HTERT RPE-1 (cell line): ENCODE measurements around the gene PRRT4.

Source experiments
- in situ Hi-C: fragments of 300-500 bp; cut with MboI; formaldehyde crosslinking; loops from 4 replicates; pipeline ENCODE4 v1.14.3; 2020; ENCODE audit warnings: low sequenced_read_pairs

The PRRT4 gene

DNA sequence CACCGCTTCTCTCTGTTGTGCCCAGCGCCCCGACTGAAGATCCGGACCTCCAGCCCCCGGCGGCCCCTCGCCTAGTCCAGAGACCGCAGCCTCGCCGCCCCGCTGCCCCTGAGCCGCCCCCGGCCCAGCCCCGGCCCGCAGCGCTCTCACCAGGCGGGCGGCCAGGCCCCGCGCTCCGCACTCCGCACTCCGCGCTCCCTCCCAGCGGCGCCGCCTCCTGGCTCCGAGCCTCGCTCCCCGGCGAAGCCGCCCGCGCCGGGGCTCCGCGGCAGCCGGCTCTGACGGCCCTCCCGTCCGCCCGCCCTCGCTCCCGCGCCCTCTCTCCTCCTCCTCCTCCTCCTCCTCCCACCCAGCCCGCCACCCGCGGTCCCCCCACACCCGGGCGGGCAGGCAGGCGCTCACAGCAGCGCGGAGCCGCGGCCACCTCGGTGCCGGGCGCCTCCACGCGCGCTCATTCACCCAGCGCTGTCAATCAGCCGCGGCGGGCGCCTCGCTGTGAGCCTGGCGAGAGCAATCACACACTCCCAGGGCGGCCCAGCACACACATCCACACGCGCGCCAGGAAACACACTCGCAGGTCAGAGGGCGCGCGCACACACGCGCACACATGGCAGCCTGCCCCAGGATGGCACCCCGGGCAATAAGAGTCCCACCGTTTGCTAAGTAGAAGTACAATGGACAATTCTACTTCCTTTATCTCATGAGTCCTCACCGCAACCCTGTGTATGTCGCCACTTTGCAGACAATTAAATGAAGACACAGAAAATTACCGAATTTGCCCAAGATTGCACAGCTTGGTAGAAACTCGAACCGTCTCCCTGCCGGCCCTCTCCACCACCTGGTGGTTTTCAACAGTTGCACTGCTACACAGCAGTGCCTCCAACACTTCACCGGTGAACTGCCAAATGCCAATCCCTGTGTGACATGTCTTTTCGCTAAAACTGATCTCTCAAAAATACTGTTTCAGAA lies at the start of gene PRRT4:
PRRT4 (minus strand) TSS at position 280 of the 969 bp plus-strand sequence.
- in situ Hi-C loops: no loop called here

DNA sequence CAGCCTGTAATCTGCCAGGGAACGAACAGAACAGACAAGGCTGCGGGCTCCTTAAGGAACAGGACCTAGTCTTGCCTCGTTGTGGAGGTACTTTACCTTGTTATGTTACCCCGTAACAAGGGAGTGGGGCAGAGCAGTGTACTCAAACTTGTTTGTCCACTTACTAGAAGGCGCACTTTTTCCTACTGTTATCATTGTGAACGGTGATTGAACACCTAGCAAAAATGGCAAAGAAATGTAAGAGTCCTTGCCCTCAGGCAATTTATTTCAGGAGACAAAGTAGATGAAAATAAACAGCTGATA lies 48.9 kb upstream of the PRRT4 start:
- in situ Hi-C loops: no loop called here

DNA sequence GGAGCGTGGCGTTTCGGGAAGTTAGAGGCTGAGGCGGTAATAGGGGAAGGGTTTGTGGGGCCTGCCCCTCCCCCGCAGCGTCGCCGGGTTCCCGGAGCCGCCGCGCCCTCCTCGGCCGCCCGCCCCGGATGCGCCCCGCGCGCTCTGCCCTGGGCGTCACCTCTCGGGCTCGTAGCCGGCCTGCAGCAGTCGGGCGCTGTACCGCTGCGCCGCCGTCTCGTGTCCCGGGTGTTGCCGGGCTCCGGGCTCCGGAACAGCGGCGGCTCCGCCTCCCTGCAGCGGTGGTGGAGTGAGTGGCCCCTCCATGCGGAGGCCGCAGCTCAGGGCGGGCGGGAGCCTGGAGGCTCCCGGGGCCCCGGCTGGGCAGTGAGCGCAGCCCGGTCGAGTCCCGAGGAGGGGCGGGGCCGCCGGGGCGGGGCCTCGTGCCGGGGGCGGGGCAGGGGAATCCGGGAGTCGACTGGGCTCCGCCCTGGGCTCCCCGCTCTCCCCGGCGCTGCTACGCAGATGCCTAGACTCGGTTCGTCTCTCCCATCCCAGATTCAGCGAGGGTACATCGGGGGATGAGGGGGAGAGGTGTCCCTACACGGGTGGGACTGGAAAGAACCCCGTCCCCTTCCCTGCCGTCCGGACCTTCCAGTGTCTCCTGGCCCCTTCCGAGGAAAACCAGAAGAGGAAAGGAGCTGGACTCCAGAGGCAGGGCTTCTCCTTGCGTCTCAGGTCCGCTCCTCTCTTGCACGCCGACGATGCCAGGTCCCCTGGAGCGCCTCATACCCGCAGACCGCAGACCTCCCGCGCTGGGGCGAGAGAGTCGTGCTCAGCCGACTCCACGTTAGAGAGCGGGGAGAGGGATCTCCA lies 48.3 kb upstream of the PRRT4 start, which contains the start of gene IMPDH1:
IMPDH1 (minus strand) TSS at position 387 of the 855 bp plus-strand sequence; CDS start at position 306, 81 bp downstream.
- in situ Hi-C loops: no loop called here

DNA sequence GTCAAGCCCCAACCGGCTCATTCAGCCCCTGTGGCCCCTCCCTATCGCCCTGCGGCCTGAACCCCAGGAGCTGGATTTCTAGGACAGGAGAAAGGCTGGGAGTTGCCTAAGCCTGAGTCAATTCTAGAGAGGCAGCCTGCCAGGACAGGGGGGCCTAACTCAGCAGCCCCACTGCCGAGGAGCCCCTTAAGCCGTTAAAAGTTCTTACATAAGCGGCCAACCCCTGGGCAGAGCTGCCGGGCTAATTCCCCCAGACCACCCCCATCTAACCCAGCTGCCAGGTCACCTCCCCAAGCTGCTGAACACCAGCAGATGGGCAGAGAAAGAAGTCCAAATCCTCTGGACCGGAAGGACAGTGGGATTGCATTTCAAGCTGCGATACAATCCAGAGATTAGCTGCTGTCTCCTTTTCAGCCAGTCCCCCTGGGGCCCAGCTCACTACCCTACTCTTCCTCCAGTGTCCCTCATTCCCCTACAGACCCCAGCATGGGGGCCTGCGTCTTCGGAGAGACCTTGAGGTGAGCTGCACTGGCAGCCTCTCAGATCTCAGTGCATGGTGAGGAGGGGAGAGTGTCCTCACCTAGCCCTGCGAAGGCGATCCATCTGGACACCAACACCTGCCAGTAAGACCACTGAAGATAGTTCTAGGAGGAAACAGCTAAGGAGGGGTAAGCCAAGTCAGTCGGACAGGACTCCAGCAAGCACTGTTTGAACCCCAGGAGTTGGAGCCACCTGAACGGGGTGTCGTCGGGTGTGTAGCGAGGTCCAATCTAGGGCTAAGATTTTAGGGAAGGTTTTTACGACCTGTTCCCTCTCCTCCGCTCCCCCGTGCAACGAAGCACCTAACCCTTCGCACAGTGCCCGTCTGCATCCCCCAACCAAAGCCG lies 47.5 kb upstream of the PRRT4 start:
- in situ Hi-C loops: no loop called here

DNA sequence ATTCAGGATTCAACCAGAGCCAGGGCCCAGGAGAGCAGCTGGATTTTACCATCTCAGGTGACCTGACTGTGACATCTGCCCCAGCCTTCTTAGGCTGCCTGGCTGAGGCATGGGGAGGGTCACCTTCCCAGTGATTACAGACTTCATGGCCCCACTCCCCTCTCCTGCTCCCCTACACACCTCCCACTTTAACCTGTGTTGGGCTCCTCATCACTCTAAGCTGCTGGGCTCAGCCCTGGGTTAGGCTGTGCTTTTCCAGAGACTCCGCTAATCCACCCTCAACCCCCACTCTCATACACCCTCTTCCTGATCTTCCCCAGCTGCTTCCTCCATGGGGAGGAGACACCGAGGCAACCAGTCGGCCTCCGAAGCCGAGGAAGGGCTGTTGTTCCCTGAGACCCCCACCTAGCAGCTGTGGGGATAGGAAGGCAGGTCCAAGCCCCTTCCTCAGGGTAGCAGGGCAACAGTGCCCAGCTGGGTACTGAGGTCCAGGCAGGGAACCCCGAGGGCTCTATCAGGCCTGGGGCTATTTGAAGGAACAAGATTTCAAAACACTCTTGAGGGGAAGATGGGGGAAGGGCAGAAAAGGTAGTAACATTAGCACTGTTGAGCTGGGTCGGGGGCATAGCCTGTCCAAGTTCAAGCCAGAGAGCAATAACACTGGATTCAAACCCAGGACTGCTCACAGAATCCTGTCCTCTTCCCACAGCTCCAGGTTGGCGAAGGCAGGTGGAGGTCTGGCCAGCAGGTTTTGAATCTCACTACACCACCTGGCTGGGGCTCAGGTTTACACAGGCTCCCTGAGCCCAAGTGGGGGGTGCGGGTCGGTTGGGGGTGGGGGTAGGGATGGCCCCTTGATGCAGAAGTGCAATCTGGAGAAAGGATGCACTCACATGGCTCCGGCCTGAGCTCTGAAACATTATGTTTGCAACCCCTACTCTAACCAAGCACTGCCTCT lies 46.5 kb upstream of the PRRT4 start:
- in situ Hi-C loops: no loop called here

DNA sequence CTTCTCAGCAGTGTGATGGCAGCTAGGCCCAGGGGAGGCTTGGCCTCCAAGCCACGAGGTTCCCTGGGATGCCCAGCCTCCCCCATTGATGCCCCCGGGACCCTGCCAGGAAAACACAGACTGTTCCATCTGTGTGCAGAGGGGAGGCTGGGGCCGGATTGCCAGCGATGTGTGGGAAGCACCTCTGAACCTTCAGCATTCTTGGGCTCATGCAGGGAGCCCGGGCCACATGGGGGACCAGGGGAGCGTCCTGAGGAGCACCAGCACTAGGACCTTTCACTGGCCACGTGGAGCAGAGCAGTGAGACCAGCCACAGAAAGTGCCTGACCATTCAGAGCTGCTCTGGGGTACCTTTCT lies 45.7 kb upstream of the PRRT4 start:
- in situ Hi-C loops: no loop called here

DNA sequence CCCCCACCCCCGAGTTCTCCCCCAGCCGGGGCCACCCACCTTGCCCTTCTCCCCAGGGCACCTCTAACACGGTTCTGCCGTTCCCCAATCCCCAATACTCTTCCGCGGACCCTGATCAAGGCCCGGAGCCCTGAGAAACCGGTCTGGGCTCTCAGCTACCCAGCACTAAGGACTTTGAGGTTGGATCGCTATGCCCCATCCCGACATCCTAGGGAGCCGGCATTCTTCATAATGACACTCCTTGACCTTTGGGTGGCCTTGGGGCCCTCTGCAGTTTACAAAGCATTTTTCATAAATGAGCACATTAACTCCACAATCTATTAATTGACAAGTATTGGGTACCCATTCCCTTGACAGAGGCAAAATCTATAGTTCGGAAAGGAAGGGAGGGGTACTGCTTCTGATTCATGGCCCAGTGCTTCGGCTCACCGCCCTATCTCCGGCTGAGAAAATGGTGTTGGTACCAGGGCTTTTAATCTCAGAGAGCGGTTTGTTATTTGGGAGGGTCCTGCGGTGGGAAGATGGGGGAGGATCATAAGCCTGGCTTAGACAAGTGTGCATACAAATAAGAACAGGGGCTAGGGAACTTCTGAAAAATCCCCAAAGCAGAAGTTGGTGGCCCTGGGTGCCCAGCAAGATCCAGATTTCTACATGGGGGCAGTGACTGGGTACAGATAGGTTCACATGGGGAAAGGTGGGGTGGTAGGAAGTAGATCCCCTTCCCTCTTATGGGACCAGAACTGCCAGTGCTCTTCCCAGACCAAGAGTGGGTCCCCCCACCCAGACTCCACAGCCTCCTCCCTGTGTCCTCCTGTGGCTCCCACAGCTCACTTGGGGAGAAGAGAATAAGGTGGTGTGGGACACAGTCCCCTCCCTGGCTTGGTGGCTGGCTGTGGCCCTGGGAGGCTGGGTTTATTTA lies 45.1 kb upstream of the PRRT4 start:
- in situ Hi-C loops: no loop called here

DNA sequence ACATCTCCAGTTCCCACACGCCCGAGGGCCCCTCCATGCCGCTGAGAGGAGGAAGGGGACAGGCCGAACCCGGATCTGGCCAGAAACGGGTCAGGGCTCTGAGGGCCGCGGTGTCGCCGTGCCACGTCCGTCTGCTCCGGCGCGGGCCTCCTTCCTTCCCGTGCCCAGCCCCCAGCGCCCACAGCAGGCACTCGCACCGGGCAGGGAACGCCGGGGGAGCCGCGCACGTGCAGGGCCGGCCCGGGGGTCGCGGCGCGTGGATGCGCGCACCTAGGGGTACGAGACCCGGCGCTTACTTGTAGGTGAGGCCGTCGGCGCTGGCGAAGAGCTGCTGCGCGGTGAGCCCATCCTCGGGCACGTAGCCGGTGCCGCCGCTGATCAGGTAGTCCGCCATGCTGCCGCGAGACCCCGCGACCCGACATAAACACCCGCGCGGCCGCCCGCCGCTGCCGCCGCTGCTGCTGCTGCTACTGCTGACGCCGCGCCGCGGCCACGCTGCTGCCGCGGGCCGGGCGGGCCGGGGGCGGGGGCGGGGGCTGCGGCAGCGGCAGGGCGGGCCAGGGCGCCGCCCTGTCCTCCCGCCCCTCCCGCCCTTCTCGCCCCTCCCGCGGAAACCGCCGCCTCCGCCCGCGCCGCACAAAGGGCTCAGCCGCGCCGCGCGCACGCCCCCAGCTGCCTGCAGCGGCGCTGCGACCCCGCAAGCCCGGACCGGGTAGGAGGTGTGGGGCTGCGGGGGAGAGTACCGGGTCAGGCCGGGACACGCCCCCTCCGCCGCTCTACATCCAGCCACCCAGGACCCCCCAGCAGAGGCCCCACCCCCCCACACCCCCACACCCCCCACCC lies 44.2 kb upstream of the PRRT4 start:
- in situ Hi-C loops: no loop called here

DNA sequence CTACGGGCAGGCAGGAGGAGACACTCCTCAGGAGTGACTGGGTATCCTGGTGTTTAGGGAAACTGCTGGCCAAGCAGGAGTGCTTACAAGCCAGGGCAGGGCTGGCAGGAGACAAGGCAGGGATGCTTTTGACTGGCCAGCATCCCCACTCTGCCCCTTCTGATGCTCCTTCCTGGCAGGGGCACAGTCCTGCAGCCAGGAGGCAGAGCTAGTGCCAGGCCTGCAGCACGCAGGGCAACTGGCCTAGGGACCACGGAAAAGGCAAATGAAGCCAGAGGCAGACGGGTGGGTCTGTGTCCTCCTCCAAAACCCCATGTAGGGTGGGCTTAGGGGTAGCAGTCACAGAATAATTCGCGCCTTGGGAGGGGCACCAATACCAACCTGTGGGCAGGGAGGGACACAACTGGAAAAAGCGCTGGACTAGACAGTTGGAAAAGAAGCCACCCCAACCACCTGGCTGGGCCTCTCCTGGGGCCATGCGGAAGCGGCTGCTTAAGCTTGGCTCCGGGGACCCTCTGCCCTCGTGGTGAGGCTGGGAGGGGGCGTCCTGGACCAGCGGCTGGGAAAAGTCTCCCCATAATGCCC lies 43.5 kb upstream of the PRRT4 start:
- in situ Hi-C loops: no loop called here

DNA sequence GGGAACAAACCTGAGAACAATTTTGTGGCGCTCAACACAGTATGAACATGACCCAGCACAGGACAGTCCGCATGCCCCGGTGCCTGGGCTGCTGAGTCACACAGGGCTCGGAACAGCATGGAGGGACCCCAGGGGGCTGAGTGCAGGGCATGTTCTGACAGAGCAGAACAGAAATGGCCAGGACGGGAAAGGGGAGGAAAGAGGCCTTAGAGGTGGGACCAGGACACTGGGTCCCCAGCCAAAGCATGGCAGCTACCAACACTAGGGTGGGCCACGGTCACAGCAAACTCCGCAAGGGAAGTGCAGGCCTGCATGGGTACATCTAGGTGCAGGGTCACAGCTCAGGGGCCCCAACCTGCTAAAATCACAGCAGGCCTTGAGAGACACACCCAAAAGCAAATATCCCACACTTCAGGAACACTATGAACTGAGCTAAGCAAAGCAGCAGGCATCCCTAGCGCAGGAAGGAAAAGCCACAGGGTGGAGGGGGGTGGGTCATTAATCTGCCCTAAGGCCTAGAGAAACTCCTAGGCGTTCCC lies 42.7 kb upstream of the PRRT4 start:
- in situ Hi-C loops: no loop called here

DNA sequence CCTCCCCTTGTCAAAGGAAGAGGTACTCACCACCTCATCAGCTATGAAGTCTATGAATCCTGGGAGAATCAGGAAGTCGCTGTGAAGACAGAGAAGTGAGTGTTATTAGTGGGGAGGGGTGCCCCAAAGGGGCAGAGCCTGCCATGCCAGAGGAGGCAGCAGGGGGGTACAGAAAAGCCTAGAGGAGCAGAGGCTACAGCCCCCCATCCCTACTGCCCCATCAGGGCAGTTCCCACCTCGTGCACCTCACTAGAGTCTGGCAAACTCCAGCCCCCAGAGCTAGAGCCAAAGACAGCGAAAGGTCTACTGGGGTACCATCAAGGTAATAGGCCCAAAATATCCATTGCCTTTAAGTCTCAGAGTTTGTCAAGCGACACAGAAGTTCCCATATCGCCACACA lies 42.2 kb upstream of the PRRT4 start:
- in situ Hi-C loops: no loop called here

DNA sequence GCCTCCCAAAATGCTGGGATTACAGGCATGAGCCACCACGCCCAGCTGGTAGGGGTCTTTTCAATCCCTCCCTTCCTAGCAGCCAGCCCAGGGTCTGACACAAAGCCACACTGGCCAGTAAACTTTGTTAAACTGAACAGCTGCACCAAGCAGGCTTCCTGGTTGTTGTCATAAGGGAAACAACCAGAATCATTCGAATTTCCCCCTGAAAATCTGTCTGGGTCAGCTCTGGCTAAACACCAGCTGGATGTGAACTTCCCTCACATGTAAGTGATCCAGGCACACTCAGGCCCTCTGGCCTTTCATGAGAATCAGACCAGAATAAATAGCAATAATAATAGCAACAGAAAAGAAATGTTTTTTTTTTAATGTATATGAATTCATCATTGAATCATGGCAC lies 40.9 kb upstream of the PRRT4 start:
- in situ Hi-C loops: no loop called here

DNA sequence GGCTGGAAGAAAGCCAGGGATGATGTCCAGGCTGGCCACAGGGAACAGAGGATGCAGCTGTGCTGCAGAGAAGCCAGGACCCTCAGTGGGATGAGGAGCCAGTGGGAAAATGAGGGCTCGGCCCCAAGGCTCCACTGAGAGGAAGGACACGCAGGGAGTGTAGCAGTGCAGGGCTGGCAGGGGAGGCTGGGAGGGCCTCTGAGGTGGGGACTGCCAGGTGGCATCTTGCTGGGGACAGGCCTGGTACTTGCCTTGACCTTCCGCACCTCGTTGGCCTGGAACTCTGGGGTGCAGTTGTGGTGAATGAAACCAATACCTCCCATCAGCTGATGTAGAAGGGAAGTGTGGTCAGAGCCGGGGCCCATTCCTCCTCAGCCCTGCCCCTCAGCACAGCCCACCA lies 39.1 kb upstream of the PRRT4 start:
- in situ Hi-C loops: no loop called here

DNA sequence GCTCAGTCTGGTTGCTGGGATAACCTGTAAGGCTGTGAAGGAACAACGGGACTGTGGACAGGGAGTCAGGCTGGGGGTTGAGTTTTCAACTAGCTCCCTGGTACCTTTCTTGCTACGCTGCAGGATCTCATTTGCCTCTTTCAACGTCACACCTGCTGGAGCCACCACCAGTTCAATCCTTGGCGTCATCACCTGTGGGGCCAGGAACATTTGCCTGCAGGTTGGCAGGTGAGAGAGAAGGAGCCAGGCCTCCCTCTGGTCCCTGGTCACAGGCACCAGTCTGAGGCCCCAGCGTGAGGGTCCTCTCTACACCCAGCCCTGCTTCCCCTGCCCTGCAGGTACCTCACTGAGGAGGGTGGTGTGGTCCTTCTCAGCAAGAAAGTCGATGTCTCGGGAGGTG lies 38.5 kb upstream of the PRRT4 start:
- in situ Hi-C loops: no loop called here

DNA sequence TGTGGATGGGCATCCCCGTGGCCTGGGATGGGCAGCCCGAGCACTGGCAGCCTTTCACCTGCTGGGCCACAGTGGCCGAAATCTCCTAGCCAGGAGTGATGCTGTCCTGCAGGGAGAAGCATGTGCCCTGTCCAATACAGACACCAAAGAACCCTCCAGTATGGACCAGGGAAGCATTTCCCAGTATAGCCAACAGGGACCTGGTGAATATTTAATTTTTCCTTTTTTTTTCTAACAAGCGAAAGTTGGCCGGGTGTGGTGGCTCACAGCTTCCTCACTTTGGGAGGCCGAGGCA lies 37.3 kb upstream of the PRRT4 start:
- in situ Hi-C loops: no loop called here

DNA sequence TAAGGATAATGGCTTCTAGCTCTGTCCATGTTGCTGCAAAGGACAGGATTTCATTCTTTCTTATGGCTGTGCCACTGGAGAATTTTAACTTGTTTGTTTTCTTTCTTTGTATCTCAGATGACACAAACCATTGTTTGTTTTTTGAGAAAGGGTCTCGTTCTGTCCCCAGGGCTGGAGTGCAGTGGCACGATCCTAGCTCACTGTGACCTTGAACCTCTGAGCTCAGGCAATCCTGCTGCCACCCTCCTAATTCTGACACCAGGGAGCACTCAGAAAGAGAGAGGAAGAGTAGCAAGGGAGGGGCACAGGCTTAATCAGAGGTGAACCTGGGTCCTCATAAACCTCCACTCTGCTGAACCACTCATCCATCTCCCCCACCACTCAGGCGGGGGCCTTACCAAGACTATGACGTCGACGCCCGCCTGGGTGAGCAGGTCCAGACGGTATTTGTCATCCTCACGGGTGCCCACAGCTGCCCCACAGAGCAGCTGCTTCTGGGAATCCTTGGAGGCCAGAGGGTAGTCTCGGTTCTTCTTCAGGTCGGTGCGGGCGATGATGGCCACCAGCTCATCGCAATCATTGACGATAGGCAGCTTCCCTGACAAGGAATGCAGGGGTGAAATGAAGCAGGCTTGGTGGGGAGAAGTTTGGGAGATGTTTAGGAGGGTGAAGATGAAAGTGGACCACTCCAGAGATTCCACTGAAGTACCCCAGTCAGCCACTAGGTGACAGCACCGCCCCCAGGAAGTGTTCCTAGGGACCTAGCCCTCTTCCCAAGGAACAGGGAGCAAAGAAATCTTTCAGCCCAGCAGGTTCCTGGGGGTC lies 36.7 kb upstream of the PRRT4 start:
- in situ Hi-C loops: no loop called here

DNA sequence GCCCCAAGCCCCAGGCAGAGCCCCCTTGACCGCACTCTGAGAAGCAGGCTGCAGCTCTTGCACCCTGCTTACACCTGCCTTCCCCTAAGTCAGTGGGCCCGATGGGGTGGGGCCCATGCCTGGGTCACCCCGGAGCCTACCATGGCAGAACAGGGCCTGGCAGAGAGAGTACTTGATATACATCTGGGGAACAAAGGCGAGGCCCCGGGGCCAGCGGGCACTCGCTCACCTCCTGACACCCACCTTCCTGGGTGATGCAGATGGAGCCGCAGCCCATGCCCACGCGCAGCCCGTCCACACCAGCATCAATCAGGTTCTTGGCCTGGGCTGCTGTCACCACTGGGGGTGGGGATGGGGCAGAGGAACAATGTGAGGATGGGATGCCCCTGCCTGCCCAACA lies 34.9 kb upstream of the PRRT4 start:
- in situ Hi-C loops: no loop called here
